Neural cell (in vitro differentiated cells): Measurements from ENCODE around the gene UCP2. TPM values are rescaled to one million over a fixed set of nuclear protein-coding genes. Genes with fewer than 3 reads are reported as not detected.

ENCODE experiments used
- H2AFZ ChIP-seq: fragments of 200-600, 300-800 bp; sonication (generic), shearing (Covaris generic); 2 replicates; pipeline ENCODE4 v1.6.0; 2014; ENCODE audit warnings: low read depth, mild to moderate bottlenecking, antibody characterized with exemption, low read length, moderate library complexity
- H3F3A ChIP-seq: fragments of 200-600 bp; shearing (Covaris generic); 2 replicates; pipeline ENCODE4 v1.6.1; 2016; ENCODE audit warnings: mild to moderate bottlenecking, moderate library complexity, mixed read lengths, antibody characterized with exemption, low read length; ENCODE audit not compliant: insufficient read depth, poor library complexity, severe bottlenecking
- H3K27ac ChIP-seq: fragments of 200-600, 300-800 bp; sonication (generic), shearing (Covaris generic); 2 replicates; pipeline ENCODE4 v1.5.1; 2014; ENCODE audit warnings: mild to moderate bottlenecking, low read length, moderate library complexity
- H3K27me3 ChIP-seq: fragments of 300-800, 200-600 bp; sonication (generic), shearing (Covaris generic); 2 replicates; pipeline ENCODE4 v1.6.0; 2014; ENCODE audit warnings: mild to moderate bottlenecking, low read depth, low read length, moderate library complexity; ENCODE audit not compliant: insufficient read depth
- H3K36me3 ChIP-seq: fragments of 300-800, 200-600 bp; sonication (generic), shearing (Covaris generic); 2 replicates; pipeline ENCODE4 v1.5.1; 2014; ENCODE audit warnings: mild to moderate bottlenecking, antibody characterized with exemption, low read length, moderate library complexity; ENCODE audit not compliant: insufficient read depth
- H3K4me2 ChIP-seq: fragments of 300-800, 200-600 bp; sonication (generic), shearing (Covaris generic); 2 replicates; pipeline ENCODE4 v1.6.0; 2014; ENCODE audit warnings: mild to moderate bottlenecking, low read length
- H3K4me3 ChIP-seq: fragments of 300-800, 200-600 bp; sonication (generic), shearing (Covaris generic); 2 replicates; pipeline ENCODE4 v1.5.1; 2014; ENCODE audit warnings: mild to moderate bottlenecking, low read length, moderate library complexity
- H3K79me2 ChIP-seq: fragments of 200-600 bp; shearing (Covaris generic); replicated peaks from 2 replicates; pipeline ENCODE4 v1.6.0; 2014; ENCODE audit warnings: mild to moderate bottlenecking, low read length, moderate library complexity; ENCODE audit not compliant: insufficient read depth
- H3K9ac ChIP-seq: fragments of 300-800, 200-600 bp; sonication (generic), shearing (Covaris generic); 2 replicates; pipeline ENCODE4 v1.6.1; 2016; ENCODE audit warnings: mild to moderate bottlenecking, low read length, mixed read lengths
- H3K9me2 ChIP-seq: fragments of 200-600 bp; shearing (Covaris generic); 2 replicates; pipeline ENCODE4 v1.6.1; 2016; ENCODE audit warnings: mild to moderate bottlenecking, low read length, mixed read lengths; ENCODE audit not compliant: insufficient read depth
- H3K9me3 ChIP-seq: fragments of 200-600, 300-800 bp; sonication (generic), shearing (Covaris generic); 2 replicates; pipeline ENCODE4 v1.6.1; 2016; ENCODE audit warnings: mild to moderate bottlenecking, mixed run types, low read length, moderate library complexity, mixed read lengths
- H4K20me1 ChIP-seq: fragments of 200-600 bp; shearing (Covaris generic); 2 replicates; pipeline ENCODE4 v1.6.1; 2016; ENCODE audit warnings: mild to moderate bottlenecking, mixed run types; ENCODE audit not compliant: insufficient read depth
- CTCF ChIP-seq: fragments of 450-650 bp; IDR thresholded peaks from 2 replicates; pipeline ENCODE4 v1.5.1; 2014; ENCODE audit warnings: antibody characterized with exemption, mild to moderate bottlenecking, moderate library complexity; ENCODE audit not compliant: poor library complexity, severe bottlenecking
- EP300 ChIP-seq: fragments of 450-650 bp; conservative IDR thresholded peaks from 2 replicates; pipeline ENCODE4 v1.6.1; 2014; ENCODE audit warnings: antibody characterized with exemption, mild to moderate bottlenecking, moderate library complexity; ENCODE audit not compliant: poor library complexity, severe bottlenecking
- EZH2 ChIP-seq: fragments of 200-600, 300-800 bp; shearing (Covaris generic), sonication (generic); IDR thresholded peaks from 2 replicates; pipeline ENCODE4 v1.6.1; 2014; ENCODE audit warnings: antibody characterized with exemption, low read length, borderline replicate concordance, mild to moderate bottlenecking; ENCODE audit not compliant: insufficient read depth, poor library complexity, severe bottlenecking
- MXI1 ChIP-seq: fragments of 450-650 bp; conservative IDR thresholded peaks from 2 replicates; pipeline ENCODE4 v1.6.1; 2014; ENCODE audit warnings: antibody characterized with exemption, mild to moderate bottlenecking; ENCODE audit not compliant: poor library complexity, severe bottlenecking
- POLR2AphosphoS5 ChIP-seq: IDR thresholded peaks from 2 replicates; pipeline ENCODE4 v1.6.1; 2012
- RAD21 ChIP-seq: fragments of 450-650 bp; conservative IDR thresholded peaks from 2 replicates; pipeline ENCODE4 v1.6.1; 2014; ENCODE audit warnings: antibody characterized with exemption, mild to moderate bottlenecking, moderate library complexity
- SMC3 ChIP-seq: fragments of 450-650 bp; conservative IDR thresholded peaks from 2 replicates; pipeline ENCODE4 v1.6.1; 2014; ENCODE audit warnings: antibody characterized with exemption, mild to moderate bottlenecking, moderate library complexity; ENCODE audit not compliant: poor library complexity
- TAF1 ChIP-seq: IDR thresholded peaks from 2 replicates; pipeline ENCODE4 v1.6.1; 2012; ENCODE audit warnings: low read depth
- polyA plus RNA-seq: library from polyadenylated mRNA; depleted of rRNA; stranded (reverse); fragments of >200 nt; gene quantifications from 2 replicates; pipeline ENCODE4 v1.2.3, GENCODE V29; 2014
- TF ChIP-seq, protein P1 (sequence below): IDR thresholded peaks from 2 replicates; pipeline ENCODE4 v1.6.1; 2012; ENCODE audit warnings: borderline replicate concordance

Gene UCP2
- polyA plus RNA-seq, 1 donor from 2014 or later = not detected

GRCh38 chr11:74017631-74018030, 35.0 kb upstream of the UCP2 start:
- Histone ChIP-seq H3K79me2 (no peaks in the 10 kb centered on the region), H3K36me3 (no peaks in the 10 kb centered on the region), H3K9me3 (no peaks in the 10 kb centered on the region), H3K9me2 (no peaks in the 10 kb centered on the region), H3K27me3 (no peaks in the 10 kb centered on the region), H3K4me3 (no peak overlapping the region), H3K9ac (no peak overlapping the region), H3K4me2 (no peak overlapping the region), H3F3A (no peaks in the 10 kb centered on the region), H4K20me1 (no peaks in the 10 kb centered on the region), H2AFZ (no peak overlapping the region), H3K27ac (no peak overlapping the region)
- no peak for TF ChIP-seq TAF1
- TF ChIP-seq EZH2 = no peak
- TF ChIP-seq CTCF = no peak
- TF ChIP-seq RAD21 = no peak
- TF ChIP-seq, protein P1, sequence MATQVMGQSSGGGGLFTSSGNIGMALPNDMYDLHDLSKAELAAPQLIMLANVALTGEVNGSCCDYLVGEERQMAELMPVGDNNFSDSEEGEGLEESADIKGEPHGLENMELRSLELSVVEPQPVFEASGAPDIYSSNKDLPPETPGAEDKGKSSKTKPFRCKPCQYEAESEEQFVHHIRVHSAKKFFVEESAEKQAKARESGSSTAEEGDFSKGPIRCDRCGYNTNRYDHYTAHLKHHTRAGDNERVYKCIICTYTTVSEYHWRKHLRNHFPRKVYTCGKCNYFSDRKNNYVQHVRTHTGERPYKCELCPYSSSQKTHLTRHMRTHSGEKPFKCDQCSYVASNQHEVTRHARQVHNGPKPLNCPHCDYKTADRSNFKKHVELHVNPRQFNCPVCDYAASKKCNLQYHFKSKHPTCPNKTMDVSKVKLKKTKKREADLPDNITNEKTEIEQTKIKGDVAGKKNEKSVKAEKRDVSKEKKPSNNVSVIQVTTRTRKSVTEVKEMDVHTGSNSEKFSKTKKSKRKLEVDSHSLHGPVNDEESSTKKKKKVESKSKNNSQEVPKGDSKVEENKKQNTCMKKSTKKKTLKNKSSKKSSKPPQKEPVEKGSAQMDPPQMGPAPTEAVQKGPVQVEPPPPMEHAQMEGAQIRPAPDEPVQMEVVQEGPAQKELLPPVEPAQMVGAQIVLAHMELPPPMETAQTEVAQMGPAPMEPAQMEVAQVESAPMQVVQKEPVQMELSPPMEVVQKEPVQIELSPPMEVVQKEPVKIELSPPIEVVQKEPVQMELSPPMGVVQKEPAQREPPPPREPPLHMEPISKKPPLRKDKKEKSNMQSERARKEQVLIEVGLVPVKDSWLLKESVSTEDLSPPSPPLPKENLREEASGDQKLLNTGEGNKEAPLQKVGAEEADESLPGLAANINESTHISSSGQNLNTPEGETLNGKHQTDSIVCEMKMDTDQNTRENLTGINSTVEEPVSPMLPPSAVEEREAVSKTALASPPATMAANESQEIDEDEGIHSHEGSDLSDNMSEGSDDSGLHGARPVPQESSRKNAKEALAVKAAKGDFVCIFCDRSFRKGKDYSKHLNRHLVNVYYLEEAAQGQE = no peak
- TF ChIP-seq POLR2AphosphoS5 = no peak
- TF ChIP-seq SMC3 = no peak
- no peak for TF ChIP-seq MXI1
- TF ChIP-seq EP300 = no peak

GRCh38 chr11:74015919-74016684, 33.5 kb upstream of the UCP2 start:
- no peaks in the 10 kb centered on the region for H3K36me3 ChIP-seq
- TF ChIP-seq CTCF (no peak), POLR2AphosphoS5 (no peak)

More at GRCh38 chr11:74015919-74016684, 33.5 kb upstream of the UCP2 start:
- no peak overlapping the region for H3K4me3 ChIP-seq
- no peak overlapping the region for H3K4me2 ChIP-seq
- no peaks in the 10 kb centered on the region for H3F3A ChIP-seq
- no peak overlapping the region for H2AFZ ChIP-seq
- H3K9ac ChIP-seq = no peak overlapping the region
- no peak overlapping the region for H3K27ac ChIP-seq
- H3K27me3 ChIP-seq = no peaks in the 10 kb centered on the region
- H4K20me1 ChIP-seq = no peaks in the 10 kb centered on the region
- H3K9me3 ChIP-seq = no peaks in the 10 kb centered on the region
- no peaks in the 10 kb centered on the region for H3K9me2 ChIP-seq
- no peaks in the 10 kb centered on the region for H3K79me2 ChIP-seq
